ENCODE measurements around the gene DDX27.
A peak's percentile ranks its signal among the peaks of the same experiment; 100 is the strongest.

The DDX27 gene

DNA sequence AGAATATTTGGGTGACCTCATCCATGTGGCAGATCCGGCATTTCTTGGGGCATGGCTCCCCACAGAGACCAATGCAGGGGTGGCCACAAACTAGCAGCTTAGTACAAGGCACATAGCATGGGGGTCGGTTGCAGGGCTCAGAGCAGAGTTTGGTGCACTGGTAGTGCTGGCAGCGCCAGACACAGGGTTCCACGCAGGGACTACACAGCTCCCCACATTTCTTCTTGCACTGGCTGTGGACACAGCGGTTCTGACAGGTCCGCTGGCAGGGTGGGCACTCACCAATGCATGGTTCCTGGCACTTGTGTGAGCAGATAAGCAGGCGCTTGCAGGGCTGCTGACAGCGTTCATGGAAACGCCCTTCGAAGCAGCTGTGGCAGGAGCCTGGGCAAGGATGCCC lies 29.1 kb downstream of the DDX27 start:
- Mint-ChIP-seq H3K4me1 (ENCODE audit: low read depth) (peaks cover 7% of the 10 kb centered on the region), H3K9me3 (no peaks in the 10 kb centered on the region)

DNA sequence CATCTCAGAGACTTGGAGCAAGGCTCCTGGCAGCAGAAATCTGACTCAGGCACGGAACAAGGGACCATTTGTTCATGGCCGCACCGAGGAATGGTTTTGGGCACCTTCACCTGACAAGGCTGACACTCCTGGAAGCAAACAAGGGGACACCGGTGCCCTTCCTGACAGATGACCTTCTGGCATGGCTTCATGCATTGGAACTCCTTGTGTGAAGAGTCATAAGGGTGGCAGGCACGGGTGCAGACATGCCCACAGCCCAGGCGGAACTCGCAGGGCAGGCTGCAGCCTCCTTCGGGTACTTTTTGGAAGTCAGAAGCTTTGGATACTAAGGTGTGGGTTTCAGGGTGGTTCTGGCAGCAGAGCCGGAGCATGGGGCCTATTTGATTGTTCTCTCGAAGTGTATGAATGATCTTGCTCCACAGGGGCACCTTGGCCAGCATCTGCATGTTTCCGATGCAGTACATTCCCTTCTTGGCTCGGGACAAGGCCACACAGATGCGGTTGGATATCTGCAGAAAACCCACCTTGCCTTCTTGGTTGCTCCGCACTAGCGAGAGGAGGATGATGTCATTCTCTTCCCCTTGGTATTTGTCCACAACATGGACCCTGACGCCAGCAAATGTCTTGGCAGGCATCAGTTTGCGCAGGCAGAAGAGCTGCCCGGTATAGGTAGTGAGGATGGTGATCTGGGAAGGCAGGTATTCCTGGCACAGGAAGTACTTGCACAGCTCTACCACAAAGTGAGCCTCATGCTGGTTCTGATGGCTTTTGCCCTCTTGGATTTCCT lies 29.9 kb downstream of the DDX27 start:
- no peaks in the 10 kb centered on the region for H3K9me3 Mint-ChIP-seq
- peaks cover 7% of the 10 kb centered on the region for H3K4me1 Mint-ChIP-seq (ENCODE audit: low read depth)
- no peak overlapping the region for H3K4me3 Mint-ChIP-seq
- peak overlapping the region; percentile 33 for H3K27ac Mint-ChIP-seq
- no peaks in the 10 kb centered on the region for H3K27me3 Mint-ChIP-seq
- peaks cover 100% of the 10 kb centered on the region for H3K36me3 Mint-ChIP-seq (ENCODE audit: low read depth)
- DNase-seq = no peak

More for the DNA sequence above, 29.1 kb downstream of the DDX27 start:
- H3K36me3 Mint-ChIP-seq (ENCODE audit: low read depth) = peaks cover 100% of the 10 kb centered on the region
- H3K27me3 Mint-ChIP-seq = no peaks in the 10 kb centered on the region
- peak overlapping the region; percentile 75 for H3K27ac Mint-ChIP-seq
- no peak overlapping the region for H3K4me3 Mint-ChIP-seq
- DNase-seq = no peak

DNA sequence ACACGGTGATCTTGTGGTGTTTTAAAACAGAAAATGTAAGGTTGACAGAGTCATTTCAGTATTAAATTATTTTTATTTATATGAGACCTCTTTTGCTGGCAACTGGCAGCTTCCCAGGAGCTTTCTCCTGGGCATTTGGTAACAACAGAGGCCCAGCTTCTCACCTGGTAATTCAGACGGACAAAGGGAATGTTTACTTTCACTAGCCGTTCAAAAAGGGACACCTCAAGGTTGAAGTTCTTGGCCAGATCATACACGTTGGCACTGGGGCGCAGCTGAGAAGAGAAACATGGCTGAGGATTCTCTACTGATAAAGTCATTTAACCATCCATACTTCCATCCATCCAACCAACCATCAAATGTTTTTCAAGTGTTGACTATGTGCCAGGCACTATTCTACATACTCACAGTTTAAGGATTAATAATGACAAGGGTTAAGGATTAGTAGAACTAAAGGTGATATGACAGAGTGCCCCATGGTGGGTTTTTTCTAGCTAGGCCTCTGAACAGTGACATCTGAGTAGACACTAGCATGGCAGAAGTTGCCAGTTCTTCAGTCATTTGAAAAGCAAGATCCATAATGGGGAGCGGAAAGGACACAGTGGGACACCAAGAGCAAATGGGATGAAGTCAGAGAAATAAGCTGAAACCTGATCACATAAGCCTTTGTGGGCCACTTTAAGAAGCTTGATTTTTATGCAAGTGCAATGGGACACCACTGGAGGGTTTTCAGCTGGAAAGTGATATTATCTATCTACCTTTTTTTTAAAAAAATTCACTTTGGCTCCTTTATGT lies 33.5 kb downstream of the DDX27 start:
- peaks cover 100% of the 10 kb centered on the region for H3K36me3 Mint-ChIP-seq (ENCODE audit: low read depth)
- no peaks in the 10 kb centered on the region for H3K27me3 Mint-ChIP-seq
- peak overlapping the region; percentile 53 for H3K27ac Mint-ChIP-seq
- no peak for DNase-seq
- H3K9me3 Mint-ChIP-seq = no peaks in the 10 kb centered on the region
- H3K4me3 Mint-ChIP-seq = no peak overlapping the region
- H3K4me1 Mint-ChIP-seq (ENCODE audit: low read depth) = no peaks in the 10 kb centered on the region

DNA sequence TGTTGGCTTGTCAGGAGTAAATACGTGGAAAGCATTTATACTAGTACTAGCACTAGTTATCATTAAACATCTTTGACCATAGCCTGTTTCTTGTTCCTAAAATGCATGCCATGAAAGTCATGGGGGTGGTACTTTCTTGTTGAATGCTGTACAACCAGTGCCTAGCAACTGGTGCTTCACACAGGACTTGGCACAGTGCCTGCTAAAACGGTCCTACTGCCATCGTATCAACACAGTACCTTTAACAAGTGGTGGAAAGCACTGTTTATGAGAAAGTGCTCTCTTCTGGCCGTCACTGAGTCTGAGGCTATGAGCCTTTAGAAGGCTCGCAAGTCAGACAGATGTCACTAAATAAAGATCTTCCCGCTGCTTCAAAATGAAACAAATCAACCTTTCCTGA lies 37.0 kb downstream of the DDX27 start:
- H3K4me3 Mint-ChIP-seq = no peak overlapping the region
- H3K27ac Mint-ChIP-seq = peak overlapping the region; percentile 10
- DNase-seq = no peak
- H3K9me3 Mint-ChIP-seq = no peaks in the 10 kb centered on the region
- H3K36me3 Mint-ChIP-seq (ENCODE audit: low read depth) = peaks cover 98% of the 10 kb centered on the region
- H3K4me1 Mint-ChIP-seq (ENCODE audit: low read depth) = peaks cover 19% of the 10 kb centered on the region
- H3K27me3 Mint-ChIP-seq = no peaks in the 10 kb centered on the region

- no peak for DNase-seq
- peaks cover 28% of the 10 kb centered on the region for H3K4me1 Mint-ChIP-seq (ENCODE audit: low read depth)
- H3K9me3 Mint-ChIP-seq = no peaks in the 10 kb centered on the region
- peaks cover 98% of the 10 kb centered on the region for H3K36me3 Mint-ChIP-seq (ENCODE audit: low read depth)
- peak overlapping the region; percentile 80 for H3K27ac Mint-ChIP-seq
- no peak overlapping the region for H3K4me3 Mint-ChIP-seq
- no peaks in the 10 kb centered on the region for H3K27me3 Mint-ChIP-seq
Measured at GRCh38 chr20:49259284-49259683, 40.1 kb downstream of the DDX27 start.

- no peaks in the 10 kb centered on the region for H3K27me3 Mint-ChIP-seq
- no peak overlapping the region for H3K4me3 Mint-ChIP-seq
- H3K9me3 Mint-ChIP-seq = no peaks in the 10 kb centered on the region
- peak overlapping the region; percentile 80 for H3K27ac Mint-ChIP-seq
- no peak for DNase-seq
- H3K36me3 Mint-ChIP-seq (ENCODE audit: low read depth) = peaks cover 98% of the 10 kb centered on the region
- peaks cover 29% of the 10 kb centered on the region for H3K4me1 Mint-ChIP-seq (ENCODE audit: low read depth)
Measured at GRCh38 chr20:49259799-49260198, 40.6 kb downstream of the DDX27 start.

DNA sequence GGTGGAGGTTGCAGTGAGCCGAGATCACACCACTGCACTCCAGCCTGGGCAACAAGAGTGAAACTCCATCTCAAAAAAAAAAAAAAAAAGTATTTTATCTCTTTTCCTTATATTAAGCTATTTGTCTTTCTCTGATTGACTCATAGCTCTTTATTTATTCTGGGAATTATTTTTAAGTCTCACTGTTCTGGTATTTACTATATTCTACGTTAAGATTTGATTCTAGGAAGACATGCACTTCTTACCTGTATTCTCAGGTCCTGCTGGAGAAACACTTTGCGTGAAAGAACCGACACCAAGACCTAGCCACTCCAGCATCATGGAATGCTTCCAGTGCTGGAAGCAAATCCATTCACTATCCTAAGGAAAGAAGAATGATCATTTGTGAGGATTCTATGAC lies 41.0 kb downstream of the DDX27 start:
- peak overlapping the region; percentile 82 for H3K27ac Mint-ChIP-seq

DNA sequence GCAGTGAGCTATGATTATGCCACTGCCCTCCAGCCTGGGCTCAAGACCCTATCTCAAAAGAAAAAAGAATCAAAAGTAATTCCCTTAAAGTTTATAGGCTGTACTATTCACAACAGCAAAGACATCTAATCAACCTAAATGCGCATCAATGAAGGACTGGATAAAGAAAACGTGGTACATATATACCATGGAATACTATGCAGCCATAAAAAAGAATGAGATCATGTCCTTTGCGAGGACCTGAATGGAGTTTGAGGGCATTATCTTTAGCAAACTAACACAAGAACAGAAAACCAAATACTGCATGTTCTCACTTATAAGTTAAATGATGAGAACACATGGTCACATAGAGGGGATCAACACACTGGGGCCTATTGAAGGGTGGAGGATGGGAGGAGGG lies 42.0 kb downstream of the DDX27 start:
- peaks cover 34% of the 10 kb centered on the region for H3K4me1 Mint-ChIP-seq (ENCODE audit: low read depth)
- H3K4me3 Mint-ChIP-seq = no peak overlapping the region
- peaks cover 97% of the 10 kb centered on the region for H3K36me3 Mint-ChIP-seq (ENCODE audit: low read depth)
- H3K27me3 Mint-ChIP-seq = no peaks in the 10 kb centered on the region
- no peak for DNase-seq
- peak overlapping the region; percentile 56 for H3K27ac Mint-ChIP-seq
- H3K9me3 Mint-ChIP-seq = no peaks in the 10 kb centered on the region

More for the DNA sequence above, 41.0 kb downstream of the DDX27 start:
- Mint-ChIP-seq H3K4me1 (ENCODE audit: low read depth) (peaks cover 29% of the 10 kb centered on the region), H3K36me3 (ENCODE audit: low read depth) (peaks cover 98% of the 10 kb centered on the region), H3K4me3 (no peak overlapping the region), H3K9me3 (no peaks in the 10 kb centered on the region), H3K27me3 (no peaks in the 10 kb centered on the region)
- no peak for DNase-seq

GRCh38 chr20:49262444-49262843 lies 43.2 kb downstream of the DDX27 start:
- Mint-ChIP-seq H3K9me3 (no peaks in the 10 kb centered on the region), H3K27me3 (no peaks in the 10 kb centered on the region), H3K4me3 (no peak overlapping the region), H3K36me3 (ENCODE audit: low read depth) (peaks cover 96% of the 10 kb centered on the region), H3K4me1 (ENCODE audit: low read depth) (peaks cover 46% of the 10 kb centered on the region), H3K27ac (peak overlapping the region; percentile 47)
- no peak for DNase-seq

DNA sequence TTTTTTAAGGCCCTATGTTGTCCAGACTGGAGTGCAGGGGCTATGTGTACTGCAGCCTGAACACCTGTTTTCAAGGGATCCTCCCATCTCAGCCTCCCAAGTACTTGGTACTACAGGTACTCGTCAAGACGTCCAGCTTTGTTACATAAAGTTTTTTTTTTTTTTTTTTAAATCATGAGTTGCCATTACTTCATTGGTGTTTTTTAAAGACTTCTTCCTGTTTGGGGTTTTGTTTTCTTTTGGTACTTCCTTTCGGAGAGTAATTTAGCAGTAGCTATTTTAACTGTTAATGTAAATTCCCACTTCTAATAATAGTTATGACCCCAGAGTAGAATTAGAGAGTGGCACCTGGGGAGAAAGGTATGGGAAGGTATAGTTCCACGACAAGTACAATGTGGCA lies 48.1 kb downstream of the DDX27 start:
- Mint-ChIP-seq H3K4me1 (ENCODE audit: low read depth) (peaks cover 67% of the 10 kb centered on the region), H3K27ac (peak overlapping the region; percentile 82), H3K4me3 (peak overlapping the region; percentile 77), H3K36me3 (ENCODE audit: low read depth) (peaks cover 97% of the 10 kb centered on the region), H3K9me3 (peaks cover 4% of the 10 kb centered on the region), H3K27me3 (no peaks in the 10 kb centered on the region)
- no peak for DNase-seq

GRCh38 chr20:49268600-49269365 lies 49.6 kb downstream of the DDX27 start:
- peaks cover 4% of the 10 kb centered on the region for H3K9me3 Mint-ChIP-seq
- peaks cover 97% of the 10 kb centered on the region for H3K36me3 Mint-ChIP-seq (ENCODE audit: low read depth)
- H3K27ac Mint-ChIP-seq = peak overlapping the region; percentile 74
- no peaks in the 10 kb centered on the region for H3K27me3 Mint-ChIP-seq
- DNase-seq = no peak
- peaks cover 70% of the 10 kb centered on the region for H3K4me1 Mint-ChIP-seq (ENCODE audit: low read depth)
- peak overlapping the region; percentile 79 for H3K4me3 Mint-ChIP-seq

- Mint-ChIP-seq H3K9me3 (peaks cover 4% of the 10 kb centered on the region), H3K27ac (peak overlapping the region; percentile 27), H3K4me3 (peak overlapping the region; percentile 79), H3K4me1 (ENCODE audit: low read depth) (peaks cover 74% of the 10 kb centered on the region), H3K27me3 (no peaks in the 10 kb centered on the region), H3K36me3 (ENCODE audit: low read depth) (peaks cover 93% of the 10 kb centered on the region)
- DNase-seq = no peak
Measured at GRCh38 chr20:49270177-49270576, 51.0 kb downstream of the DDX27 start.

GRCh38 chr20:49270736-49271135 lies 51.5 kb downstream of the DDX27 start:
- peak overlapping the region; percentile 27 for H3K27ac Mint-ChIP-seq
- H3K4me3 Mint-ChIP-seq = peak overlapping the region; percentile 79
- H3K4me1 Mint-ChIP-seq (ENCODE audit: low read depth) = peaks cover 78% of the 10 kb centered on the region
- peaks cover 93% of the 10 kb centered on the region for H3K36me3 Mint-ChIP-seq (ENCODE audit: low read depth)
- H3K9me3 Mint-ChIP-seq = peaks cover 4% of the 10 kb centered on the region
- no peaks in the 10 kb centered on the region for H3K27me3 Mint-ChIP-seq
- DNase-seq = no peak

DNA sequence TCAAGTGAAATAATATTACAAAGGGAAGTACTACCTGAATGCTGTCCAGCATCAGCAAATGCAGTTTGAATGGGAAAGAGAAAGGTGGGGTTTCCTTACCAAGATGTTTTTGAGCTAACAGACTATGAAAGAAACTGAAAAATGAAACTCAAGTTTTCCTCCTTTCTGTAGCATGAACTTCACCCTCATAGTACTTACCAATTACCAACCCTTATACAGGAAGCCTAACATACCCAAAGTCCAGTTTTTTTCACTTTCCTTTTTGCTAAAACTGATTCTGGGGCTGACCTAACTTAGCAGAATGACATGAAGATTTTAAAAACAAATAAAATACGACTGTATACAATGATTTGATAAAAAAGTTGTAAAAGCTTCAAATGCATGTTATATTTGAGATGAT lies 53.4 kb downstream of the DDX27 start:
- peak overlapping the region; percentile 77 for H3K27ac Mint-ChIP-seq
- H3K4me3 Mint-ChIP-seq = peak overlapping the region; percentile 62
- peaks cover 68% of the 10 kb centered on the region for H3K4me1 Mint-ChIP-seq (ENCODE audit: low read depth)
- H3K9me3 Mint-ChIP-seq = peaks cover 4% of the 10 kb centered on the region
- H3K27me3 Mint-ChIP-seq = no peaks in the 10 kb centered on the region
- H3K36me3 Mint-ChIP-seq (ENCODE audit: low read depth) = peaks cover 94% of the 10 kb centered on the region
- DNase-seq = no peak
